ENCODE measurements around the gene PLCH2.

The PLCH2 gene

GRCh38 chr1:2512862-2513421 is 36.9 kb downstream of the PLCH2 start:
- in situ Hi-C loops (cut with MboI; ENCODE audit: low sequenced_read_pairs), result no loop called here

DNA sequence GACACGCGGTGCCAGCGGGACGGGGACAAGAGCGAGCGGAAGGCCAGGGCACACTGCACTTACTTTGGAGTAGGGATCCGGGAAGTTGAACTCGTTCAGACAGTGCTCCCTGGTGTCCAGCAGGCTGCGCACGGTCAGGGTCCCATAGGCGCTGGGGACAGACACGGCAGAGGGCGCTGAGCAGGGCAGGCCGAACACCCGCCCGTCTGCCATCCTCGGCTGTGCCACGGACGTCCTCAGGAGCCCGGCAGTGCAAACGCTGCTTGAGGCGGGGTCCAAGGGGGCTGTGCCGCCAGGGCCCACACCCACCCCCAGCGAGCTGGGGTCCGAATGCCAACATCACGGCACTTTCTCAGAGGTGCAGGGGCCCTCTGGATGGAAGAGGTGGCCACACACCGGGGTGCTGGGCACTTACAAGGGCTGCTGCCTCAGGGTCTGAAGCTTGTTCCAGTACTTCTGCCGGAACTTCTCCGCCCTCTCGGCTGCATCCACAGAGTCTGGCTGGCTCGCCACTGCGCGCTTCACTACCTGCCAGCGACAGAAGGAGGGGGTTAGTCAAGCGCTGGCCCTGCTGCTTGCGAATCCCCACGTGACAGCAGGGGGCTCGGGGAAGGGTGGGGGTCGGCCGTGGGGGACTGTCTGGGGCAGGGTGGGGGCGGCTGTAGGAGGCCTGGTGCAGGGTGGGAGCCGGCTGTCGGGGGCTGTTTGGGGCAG is 38.0 kb downstream of the PLCH2 start:
- in situ Hi-C loops (cut with MboI; ENCODE audit: low sequenced_read_pairs), result no loop called here

DNA sequence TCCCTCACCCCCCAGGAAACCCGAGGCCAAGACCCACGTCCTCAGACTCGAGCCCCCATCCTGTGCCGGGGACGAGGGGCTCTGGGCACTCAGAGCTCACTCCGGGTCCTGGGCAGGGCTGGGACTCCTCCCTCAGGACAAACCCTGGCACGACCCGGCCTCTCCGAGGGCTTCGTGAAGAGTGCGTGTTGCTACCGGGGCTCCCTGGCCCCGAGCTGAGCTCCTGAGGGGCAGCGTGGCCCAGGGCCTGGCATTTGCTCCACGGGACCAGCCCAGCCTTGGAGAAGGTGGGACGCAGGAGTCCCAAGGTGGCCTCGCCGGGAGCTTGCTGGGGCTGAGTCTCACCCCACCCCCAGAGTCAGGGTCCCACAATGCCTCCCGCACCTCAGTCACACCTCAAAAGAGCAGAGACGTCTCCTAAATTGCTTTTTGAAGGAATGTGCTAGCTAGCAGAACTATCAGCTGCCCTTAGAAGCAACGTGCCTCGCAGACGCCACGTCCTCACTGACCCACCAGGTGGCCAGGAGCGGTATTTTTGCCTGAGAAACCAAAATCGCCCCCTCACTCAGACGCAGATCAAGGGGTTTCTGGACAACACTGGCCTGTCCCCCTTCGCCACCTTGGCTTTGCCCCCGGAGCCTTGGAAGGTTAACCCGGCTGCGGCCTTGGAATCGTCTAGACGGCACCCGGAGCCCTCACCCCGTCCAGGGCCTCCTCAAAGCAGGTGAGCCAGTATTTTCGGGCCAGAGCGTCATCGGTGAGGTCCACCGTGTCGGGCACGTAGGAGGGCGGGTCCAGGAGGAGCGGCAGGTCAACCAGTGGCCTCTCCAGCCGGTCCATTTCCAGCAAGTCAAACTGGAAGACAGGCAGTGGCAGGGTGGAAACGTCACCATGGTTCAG is 39.0 kb downstream of the PLCH2 start:
- in situ Hi-C loops (cut with MboI; ENCODE audit: low sequenced_read_pairs), result no loop called here

DNA sequence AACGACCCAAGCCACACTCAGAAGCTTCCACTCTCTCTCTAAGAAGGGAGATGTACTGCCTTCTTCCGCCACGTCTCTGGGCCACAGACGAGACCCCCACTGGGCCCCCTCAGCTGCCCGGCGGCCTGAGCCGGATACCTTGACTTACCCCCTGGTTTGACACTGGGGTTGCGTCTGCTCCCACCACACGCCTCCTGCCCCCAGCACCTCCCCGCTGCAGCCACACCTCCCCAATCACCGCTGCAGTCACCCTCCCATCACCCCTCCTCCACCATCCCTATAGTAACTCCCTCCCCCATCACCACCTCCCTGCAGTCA is 39.6 kb downstream of the PLCH2 start:
- in situ Hi-C loops (cut with MboI; ENCODE audit: low sequenced_read_pairs), result no loop called here

GRCh38 chr1:2516124-2516523 is 40.0 kb downstream of the PLCH2 start:
- in situ Hi-C loops (cut with MboI; ENCODE audit: low sequenced_read_pairs), result no loop called here

DNA sequence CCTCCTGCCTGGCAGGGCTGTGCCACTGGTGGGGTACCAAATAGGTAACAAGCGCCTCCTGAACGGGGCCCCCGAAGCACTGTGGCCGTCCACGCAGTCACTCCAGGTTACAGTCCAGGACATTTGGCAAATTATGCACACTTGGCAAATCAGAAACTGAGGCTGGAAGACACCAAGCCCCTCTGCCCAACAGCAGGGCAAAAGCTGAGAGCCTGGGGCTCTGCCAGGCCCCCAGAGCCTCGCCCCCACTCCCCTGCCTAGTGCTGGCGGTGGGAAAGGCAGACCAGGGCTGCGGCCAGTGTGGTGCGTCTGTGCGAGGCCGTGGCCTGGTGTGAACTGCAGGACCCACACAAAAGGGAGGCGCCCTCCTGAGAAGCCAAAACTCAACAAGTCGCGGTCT is 40.9 kb downstream of the PLCH2 start:
- in situ Hi-C loops (cut with MboI; ENCODE audit: low sequenced_read_pairs), result no loop called here

DNA sequence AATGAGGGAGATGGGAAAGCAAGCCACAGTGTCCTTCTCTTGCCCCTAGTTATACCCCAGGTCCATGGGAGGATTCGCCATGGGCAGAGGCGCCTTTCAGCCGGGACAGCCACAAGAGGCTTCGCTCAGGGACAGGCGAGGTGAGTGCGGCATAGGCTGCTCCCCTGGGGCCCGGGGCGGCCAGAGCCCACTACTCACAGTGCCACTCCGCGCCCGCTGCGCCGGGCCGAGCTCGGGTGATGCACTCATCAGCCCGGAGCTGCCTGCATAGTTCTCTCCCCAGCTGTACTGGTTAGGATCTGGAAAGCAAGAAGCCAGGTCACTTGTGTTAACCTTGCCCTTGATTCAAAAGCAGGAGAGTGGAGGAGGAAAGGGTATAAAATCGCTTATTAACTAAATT is 41.9 kb downstream of the PLCH2 start:
- in situ Hi-C loops (cut with MboI; ENCODE audit: low sequenced_read_pairs), result no loop called here

- in situ Hi-C loops (cut with MboI; ENCODE audit: low sequenced_read_pairs), result no loop called here
Observed at GRCh38 chr1:2518528-2518927, 42.4 kb downstream of the PLCH2 start.

DNA sequence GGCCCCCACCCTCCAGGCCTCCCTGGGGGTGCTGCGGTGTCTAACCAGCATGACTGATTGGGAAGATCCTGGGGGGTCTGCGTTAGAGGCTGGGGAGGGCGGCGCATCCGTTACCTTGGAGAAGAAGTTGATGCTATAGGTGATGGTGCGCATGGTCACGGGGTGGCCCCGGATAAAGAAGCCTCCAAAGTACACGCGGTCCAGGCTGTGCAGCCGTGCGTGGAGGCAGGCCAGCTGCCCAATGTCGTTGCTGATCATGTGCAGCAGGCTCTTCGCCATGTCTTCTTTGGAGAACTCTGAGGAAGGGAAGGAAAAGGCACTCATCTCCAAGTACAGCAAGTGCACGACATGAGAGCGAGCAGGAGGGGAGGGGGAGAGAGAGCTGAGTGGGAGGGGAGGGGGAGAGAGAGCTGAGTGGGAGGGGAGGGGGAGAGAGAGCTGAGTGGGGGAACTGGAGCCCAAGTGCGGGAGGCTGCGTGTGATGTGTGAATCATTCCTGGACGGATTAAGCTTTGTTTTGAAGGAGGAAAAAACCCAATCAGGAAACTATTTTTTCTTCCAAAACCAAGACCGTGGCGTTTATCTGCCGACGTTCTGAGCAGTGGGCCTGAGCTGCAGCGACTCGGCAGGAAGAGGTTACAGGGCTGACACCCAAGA is 43.1 kb downstream of the PLCH2 start:
- in situ Hi-C loops (cut with MboI; ENCODE audit: low sequenced_read_pairs), result no loop called here

DNA sequence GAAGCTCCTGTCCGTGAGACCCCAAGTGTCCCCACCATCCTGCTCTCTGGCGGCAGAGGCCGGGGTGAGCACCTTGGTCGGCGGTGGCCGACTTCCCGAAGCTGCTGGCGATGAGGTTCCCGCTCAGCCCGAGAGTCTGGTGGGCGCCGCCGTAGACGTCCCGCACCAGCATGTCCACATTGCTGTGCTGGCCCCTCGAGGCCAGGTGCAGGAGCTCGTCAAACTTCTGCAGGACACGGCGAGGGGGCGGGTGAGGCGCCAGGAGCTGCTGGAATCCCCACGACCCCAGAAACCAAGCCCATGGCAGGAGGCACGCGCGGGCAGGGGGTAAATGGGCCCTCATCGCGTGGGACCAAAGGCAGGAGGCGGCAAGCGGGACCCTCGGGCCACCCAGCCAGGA is 43.6 kb downstream of the PLCH2 start:
- in situ Hi-C loops (cut with MboI; ENCODE audit: low sequenced_read_pairs), result no loop called here

- in situ Hi-C loops (cut with MboI; ENCODE audit: low sequenced_read_pairs), result no loop called here
Observed at GRCh38 chr1:2520206-2520605, 44.1 kb downstream of the PLCH2 start.

DNA sequence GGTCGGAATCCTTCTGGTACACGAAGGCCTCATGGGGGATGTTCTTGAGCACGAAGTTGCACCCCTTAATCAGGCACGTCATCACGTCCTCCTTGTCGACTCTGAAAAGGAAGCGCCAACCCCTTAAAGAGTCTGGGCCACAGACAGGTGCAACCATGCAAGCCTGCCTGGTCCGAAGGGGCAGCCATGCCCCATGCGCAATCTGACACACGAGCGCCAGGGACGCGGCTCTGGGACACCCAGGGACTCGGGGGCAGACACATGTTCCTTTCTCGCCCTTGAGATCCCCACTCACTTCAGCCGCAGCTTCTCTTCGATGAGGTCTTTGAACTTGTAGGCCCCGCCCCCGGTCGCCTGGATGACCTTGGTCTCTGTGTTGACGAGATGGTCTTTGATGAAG is 44.7 kb downstream of the PLCH2 start:
- in situ Hi-C loops (cut with MboI; ENCODE audit: low sequenced_read_pairs), result no loop called here

DNA sequence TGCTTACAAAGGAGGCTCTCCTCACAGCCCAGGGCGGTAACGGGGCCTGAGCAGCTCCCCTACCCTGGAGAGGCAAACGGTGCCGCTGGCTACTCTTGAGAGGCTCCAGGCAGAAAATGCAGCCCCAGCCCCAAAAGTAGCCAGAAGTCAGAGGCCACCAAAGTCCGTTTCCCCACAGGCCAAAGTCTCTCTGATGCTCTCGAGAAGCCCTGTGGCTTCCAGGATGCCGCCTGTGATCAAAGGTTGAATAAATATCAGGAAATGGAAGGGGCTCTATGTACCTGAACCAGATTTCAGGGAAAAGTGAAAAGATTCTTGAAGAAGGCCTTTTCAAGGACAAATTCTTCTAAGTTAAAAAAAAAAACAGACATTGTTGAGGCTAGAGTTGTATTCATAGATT is 46.1 kb downstream of the PLCH2 start:
- in situ Hi-C loops (cut with MboI; ENCODE audit: low sequenced_read_pairs), result no loop called here

DNA sequence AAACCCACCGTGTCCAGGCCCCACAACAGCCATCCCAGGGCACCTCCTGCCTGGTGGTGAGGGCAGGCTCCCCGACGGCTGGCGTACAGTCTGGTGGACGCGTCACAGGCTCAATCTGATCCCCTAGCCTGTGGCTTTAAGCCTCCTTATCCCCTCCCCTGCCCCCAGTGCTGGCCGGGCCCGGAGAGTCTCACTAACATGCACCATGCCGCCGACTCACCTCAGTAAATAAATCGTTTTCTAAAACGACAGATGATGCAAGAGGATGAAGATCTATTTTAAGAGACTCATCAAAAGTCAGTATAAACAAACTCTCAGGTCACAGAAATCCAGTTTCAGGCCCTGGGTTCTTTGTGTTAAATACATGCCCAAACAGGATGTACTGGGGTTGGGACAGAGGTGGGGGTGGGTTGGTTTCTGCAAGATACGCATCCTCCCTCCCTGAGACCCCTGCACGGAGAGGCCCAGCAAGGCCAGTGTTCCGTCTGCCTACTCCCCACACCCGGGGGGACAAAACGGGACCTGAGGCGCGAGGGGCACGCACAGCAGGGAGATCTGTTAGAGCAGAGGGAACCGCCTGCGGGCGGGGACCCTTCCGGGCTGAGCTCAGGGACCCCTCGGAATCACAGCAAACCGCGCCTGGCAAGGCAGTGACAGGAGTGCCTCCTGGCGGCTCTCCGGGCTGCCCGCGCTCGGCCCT is 47.3 kb downstream of the PLCH2 start:
- in situ Hi-C loops (cut with MboI; ENCODE audit: low sequenced_read_pairs), result no loop called here

GRCh38 chr1:2523891-2524609 is 48.0 kb downstream of the PLCH2 start:
- in situ Hi-C loops (cut with MboI; ENCODE audit: low sequenced_read_pairs), result no loop called here

DNA sequence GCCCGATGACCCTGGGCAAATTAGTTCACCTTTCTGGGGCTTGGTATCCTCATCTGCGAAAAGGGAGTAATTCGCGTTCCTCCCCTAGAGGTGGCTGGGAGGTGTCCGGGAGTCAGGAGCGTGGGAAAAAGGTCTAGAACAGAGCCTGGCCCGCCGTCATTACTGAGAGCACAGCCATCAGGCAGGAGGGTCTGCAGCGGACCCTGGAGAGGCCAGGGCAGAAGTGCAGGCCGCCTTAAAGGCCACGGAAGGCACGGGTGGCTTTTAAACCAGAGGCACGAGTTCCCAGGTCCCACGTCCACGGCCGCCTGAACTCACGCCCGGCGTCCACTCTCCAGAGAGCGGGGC is 49.5 kb downstream of the PLCH2 start:
- in situ Hi-C loops (cut with MboI; ENCODE audit: low sequenced_read_pairs), result no loop called here

DNA sequence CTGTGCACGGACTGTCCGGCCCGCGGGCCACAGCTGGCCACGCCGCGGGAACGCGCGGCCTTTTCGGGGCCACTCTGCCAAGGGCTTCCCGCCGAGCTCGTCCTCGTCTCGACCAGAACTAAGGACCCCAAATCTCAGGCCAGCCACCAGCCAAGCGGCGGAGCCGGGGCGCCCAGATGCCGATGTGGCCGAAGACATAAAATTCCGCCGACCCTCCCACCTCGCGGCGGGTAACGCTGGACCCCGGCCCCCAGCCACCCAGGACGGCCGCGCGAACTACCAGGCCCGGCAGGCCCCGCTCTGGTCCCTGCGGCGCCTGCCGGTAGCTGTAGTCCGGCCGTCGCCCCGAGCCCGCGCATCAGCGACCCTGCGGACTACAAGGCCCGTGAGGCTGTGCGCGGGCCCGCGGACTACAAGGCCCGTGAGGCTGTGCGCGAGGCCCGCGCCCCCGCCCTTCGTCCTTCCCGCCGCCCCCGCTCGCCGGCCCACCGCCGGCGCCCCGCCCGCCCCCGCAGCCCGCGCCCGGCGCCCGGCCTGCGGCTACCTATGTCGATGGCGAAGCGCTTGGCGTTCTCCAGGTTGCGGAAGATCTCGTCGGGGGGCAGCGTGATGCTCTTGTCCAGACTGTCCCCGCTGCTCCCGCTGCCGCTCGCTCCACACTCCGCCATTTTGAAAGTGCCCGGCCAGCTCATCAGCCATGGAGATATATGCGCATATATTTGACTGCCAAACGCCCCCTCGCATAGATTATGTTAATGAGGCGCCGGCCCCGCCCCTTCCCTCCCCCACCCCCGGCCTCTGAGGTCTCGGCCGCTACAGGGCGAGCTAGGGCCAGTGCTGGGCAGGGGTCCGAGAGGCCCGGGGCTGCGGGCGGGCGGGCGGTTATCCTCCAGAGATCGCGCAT is 50.1 kb downstream of the PLCH2 start, which contains the start of gene PANK4:
PANK4 (minus strand) TSS at position 677 of the 904 bp plus-strand sequence; CDS start at position 668, 9 bp downstream.
- in situ Hi-C loops (cut with MboI; ENCODE audit: low sequenced_read_pairs), result no loop called here

DNA sequence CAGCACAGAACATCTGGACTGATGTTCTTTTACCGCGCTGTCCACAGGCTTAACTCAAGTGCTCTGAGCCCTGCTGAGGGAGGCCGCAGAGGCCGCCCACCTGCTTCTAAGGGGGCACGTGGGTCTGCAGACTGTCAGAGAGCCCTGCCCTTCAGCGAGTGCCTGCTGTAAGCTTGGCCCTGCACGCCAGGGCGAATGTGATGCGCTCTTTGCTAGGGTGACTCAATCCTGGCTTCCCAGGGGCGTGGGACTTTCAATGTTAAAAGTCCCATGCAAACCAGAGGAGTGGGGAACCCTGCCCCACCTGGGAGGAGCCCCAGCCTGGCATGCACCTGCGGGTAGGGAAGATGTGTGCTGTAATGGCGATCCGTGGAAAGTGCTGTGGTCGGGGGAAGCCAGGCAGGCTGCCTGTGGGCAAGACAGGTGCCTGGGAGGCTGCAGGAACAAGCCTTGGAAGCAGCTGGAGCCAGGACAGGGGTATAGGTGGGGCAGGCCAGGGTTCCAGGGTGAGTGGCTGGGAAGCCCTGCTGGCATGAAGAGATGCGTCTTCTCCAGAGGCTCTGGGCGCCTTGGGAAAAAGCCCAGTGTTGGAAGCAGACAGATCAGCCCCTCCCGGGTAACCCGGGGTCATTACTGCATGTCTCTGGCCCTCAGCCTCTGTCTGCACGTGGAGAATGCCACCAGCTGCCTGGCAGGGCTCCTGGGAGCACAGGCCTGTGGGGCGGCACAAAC is 50.9 kb downstream of the PLCH2 start:
- in situ Hi-C loops (cut with MboI; ENCODE audit: low sequenced_read_pairs), result no loop called here

DNA sequence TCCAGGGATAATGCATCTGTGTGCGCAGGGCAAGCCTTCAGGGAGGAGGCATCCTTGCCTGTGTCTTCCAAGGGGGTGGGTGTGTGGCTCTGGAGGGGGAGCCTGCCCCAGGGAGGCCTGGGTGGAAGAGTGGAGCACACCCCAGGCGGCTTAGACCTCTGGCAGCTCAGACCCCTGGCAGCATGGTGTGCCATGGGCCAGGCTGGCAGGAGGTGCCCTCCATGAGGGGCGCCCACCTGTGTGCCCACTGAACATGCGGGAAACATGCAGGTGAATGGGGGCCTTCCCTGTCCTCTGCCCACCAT is 51.4 kb downstream of the PLCH2 start:
- in situ Hi-C loops (cut with MboI; ENCODE audit: low sequenced_read_pairs), result no loop called here

All from hTERT RPE-1 (cell line).